Measurements from ENCODE around the gene MNX1.

The MNX1 gene

GRCh38 chr7:157032644-157033482 lies 22.4 kb upstream of the MNX1 start:
- DNase-seq (ENCODE audit: low read depth): no peak

- DNase-seq (ENCODE audit: low read depth): no peak
Measured at GRCh38 chr7:157032128-157032527, 21.7 kb upstream of the MNX1 start.

GRCh38 chr7:157028199-157028903 lies 17.9 kb upstream of the MNX1 start:
- DNase-seq (ENCODE audit: low read depth): no peak

GRCh38 chr7:157027568-157028198 lies 17.2 kb upstream of the MNX1 start:
- DNase-seq (ENCODE audit: low read depth): no peak

GRCh38 chr7:157024716-157025115 lies 14.3 kb upstream of the MNX1 start:
- DNase-seq (ENCODE audit: low read depth): no peak

- no peak for DNase-seq (ENCODE audit: low read depth)
Measured at GRCh38 chr7:157023589-157023905, 13.1 kb upstream of the MNX1 start.

- DNase-seq (ENCODE audit: low read depth): no peak
Measured at GRCh38 chr7:157022681-157023588, 12.5 kb upstream of the MNX1 start.

- DNase-seq (ENCODE audit: low read depth): no peak
Measured at GRCh38 chr7:157021871-157022680, 11.6 kb upstream of the MNX1 start.

GRCh38 chr7:157021071-157021870 lies 10.8 kb upstream of the MNX1 start:
- DNase-seq (ENCODE audit: low read depth): no peak

GRCh38 chr7:157020514-157021070 lies 10.1 kb upstream of the MNX1 start:
- no peak for DNase-seq (ENCODE audit: low read depth)

GRCh38 chr7:157019718-157020451 lies 9.4 kb upstream of the MNX1 start:
- no peak for DNase-seq (ENCODE audit: low read depth)

- DNase-seq (ENCODE audit: low read depth): no peak
Measured at GRCh38 chr7:157018997-157019608, 8.6 kb upstream of the MNX1 start.

GRCh38 chr7:157018328-157018996 lies 8.0 kb upstream of the MNX1 start:
- no peak for DNase-seq (ENCODE audit: low read depth)

GRCh38 chr7:157017603-157018327 lies 7.3 kb upstream of the MNX1 start:
- DNase-seq (ENCODE audit: low read depth): no peak

GRCh38 chr7:157017149-157017548 lies 6.7 kb upstream of the MNX1 start:
- no peak for DNase-seq (ENCODE audit: low read depth)

GRCh38 chr7:157016352-157017041 lies 6.0 kb upstream of the MNX1 start:
- DNase-seq (ENCODE audit: low read depth): no peak

- DNase-seq (ENCODE audit: low read depth): no peak
Measured at GRCh38 chr7:157016024-157016351, 5.5 kb upstream of the MNX1 start.

Data from T-helper 22 cell (primary cell).